GM23248 (cell line): ENCODE data around the gene TMEM150A.

Experiments
- EZH2 ChIP-seq: fragments of 200-600 bp; sonication (generic); IDR thresholded peaks from 2 replicates; pipeline ENCODE4 v1.6.1; 2018; ENCODE audit warnings: antibody characterized with exemption, mild to moderate bottlenecking; ENCODE audit not compliant: insufficient read depth, poor library complexity, severe bottlenecking
- EZH2phosphoT487 ChIP-seq: fragments of 200-600 bp; sonication (generic); IDR thresholded peaks from 2 replicates; pipeline ENCODE4 v1.6.1; 2018; ENCODE audit warnings: antibody characterized with exemption, moderate library complexity, mild to moderate bottlenecking, low read depth; ENCODE audit not compliant: insufficient read depth

GRCh38 chr2:85596486-85597143 is 5.9 kb downstream of the TMEM150A start:
- TF ChIP-seq EZH2 (no peak), EZH2phosphoT487 (no peak)
